Measurements from ENCODE around the gene MRPL32. TPM values are rescaled to one million over a fixed set of nuclear protein-coding genes. Genes with fewer than 3 reads are reported as not detected.
A peak's percentile ranks its signal among the peaks of the same experiment; 100 is the strongest.

MRPL32 gene
- total RNA-seq, 1 donor from 2014 or later: 71.2 TPM

DNA sequence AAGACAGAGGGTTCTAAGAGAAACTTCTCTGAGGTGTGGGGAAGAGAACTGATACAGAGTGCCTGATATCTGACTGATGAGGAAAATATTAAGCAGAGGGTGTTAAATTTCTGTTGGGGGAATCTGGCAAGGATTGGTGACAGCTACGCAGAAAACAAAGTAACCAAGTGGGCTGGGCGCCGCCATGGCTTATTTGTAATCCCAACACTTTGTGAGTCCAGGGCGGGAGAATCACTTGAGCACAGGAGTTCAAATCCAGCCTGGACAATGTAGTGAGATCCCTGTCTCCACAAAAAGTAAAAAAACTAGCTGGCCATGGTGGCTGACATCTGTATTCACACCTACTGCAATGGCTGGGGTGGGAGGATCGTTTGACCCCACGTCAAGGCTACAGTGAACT lies 18.2 kb upstream of the MRPL32 start:
- FAIRE-seq (no peak), DNase-seq (ENCODE audit: low read depth) (no peak)
- no peaks in the 10 kb centered on the region for H4K20me1 ChIP-seq (ENCODE audit: insufficient read depth, low read length)
- peaks cover 19% of the 10 kb centered on the region for H3K36me3 ChIP-seq (ENCODE audit: insufficient read depth, low read length)
- H3K4me2 ChIP-seq (ENCODE audit: low read length): no peak overlapping the region
- no peaks in the 10 kb centered on the region for H3K27me3 Mint-ChIP-seq (ENCODE audit: low read depth, unreplicated experiment)
- peaks cover 9% of the 10 kb centered on the region for H3K79me2 ChIP-seq (ENCODE audit: insufficient read depth, low read length)
- no peak overlapping the region for H3K9ac ChIP-seq (ENCODE audit: low read length)
- TF ChIP-seq CTCF (IDR thresholded peaks at IDR 0.05; ENCODE audit: insufficient read depth, low read depth, low read length): no peak
- no peak for TF ChIP-seq EZH2 (IDR thresholded peaks at IDR 0.05; ENCODE audit: insufficient read depth, low read length)
- no peaks in the 10 kb centered on the region for H3K9me3 ChIP-seq (ENCODE audit: insufficient read depth, low read depth, low read length)
- H3K4me1 Mint-ChIP-seq (ENCODE audit: low read depth, unreplicated experiment): peaks cover 34% of the 10 kb centered on the region
- H3K4me3 ChIP-seq (ENCODE audit: insufficient read depth, low read depth, low read length): no peak overlapping the region
- peak overlapping the region; percentile 8 for H3K27ac ChIP-seq (ENCODE audit: low read depth, low read length)
- no peak overlapping the region for H2AFZ ChIP-seq (ENCODE audit: low read depth, low read length)
- H3K36me3 Mint-ChIP-seq (ENCODE audit: low read depth, unreplicated experiment): peaks cover 14% of the 10 kb centered on the region
- no peaks in the 10 kb centered on the region for H3K9me3 Mint-ChIP-seq (ENCODE audit: unreplicated experiment)
- H3K27ac Mint-ChIP-seq (ENCODE audit: unreplicated experiment): no peak overlapping the region
- no peaks in the 10 kb centered on the region for H3K27me3 ChIP-seq (ENCODE audit: insufficient read depth, low read length)
- no peak overlapping the region for H3K4me3 Mint-ChIP-seq (ENCODE audit: unreplicated experiment)
- H3K4me1 ChIP-seq (ENCODE audit: insufficient read depth, low read length): peaks cover 11% of the 10 kb centered on the region

- Mint-ChIP-seq H3K4me1 (ENCODE audit: low read depth, unreplicated experiment) (peaks cover 34% of the 10 kb centered on the region), H3K36me3 (ENCODE audit: low read depth, unreplicated experiment) (peaks cover 19% of the 10 kb centered on the region), H3K9me3 (ENCODE audit: unreplicated experiment) (no peaks in the 10 kb centered on the region), H3K27ac (ENCODE audit: unreplicated experiment) (no peak overlapping the region), H3K4me3 (ENCODE audit: unreplicated experiment) (no peak overlapping the region), H3K27me3 (ENCODE audit: low read depth, unreplicated experiment) (no peaks in the 10 kb centered on the region)
- peak; percentile 83 for DNase-seq (ENCODE audit: low read depth)
- peaks cover 24% of the 10 kb centered on the region for H3K36me3 ChIP-seq (ENCODE audit: insufficient read depth, low read length)
- no peak overlapping the region for H2AFZ ChIP-seq (ENCODE audit: low read depth, low read length)
- H3K9me3 ChIP-seq (ENCODE audit: insufficient read depth, low read depth, low read length): no peaks in the 10 kb centered on the region
- peak overlapping the region; percentile 41 for H3K4me2 ChIP-seq (ENCODE audit: low read length)
- H3K9ac ChIP-seq (ENCODE audit: low read length): no peak overlapping the region
- no peaks in the 10 kb centered on the region for H4K20me1 ChIP-seq (ENCODE audit: insufficient read depth, low read length)
- no peaks in the 10 kb centered on the region for H3K27me3 ChIP-seq (ENCODE audit: insufficient read depth, low read length)
- H3K27ac ChIP-seq (ENCODE audit: low read depth, low read length): peak overlapping the region; percentile 8
- TF ChIP-seq CTCF (IDR thresholded peaks at IDR 0.05; ENCODE audit: insufficient read depth, low read depth, low read length): no peak
- TF ChIP-seq EZH2 (IDR thresholded peaks at IDR 0.05; ENCODE audit: insufficient read depth, low read length): no peak
- peaks cover 9% of the 10 kb centered on the region for H3K79me2 ChIP-seq (ENCODE audit: insufficient read depth, low read length)
- FAIRE-seq: no peak
- no peak overlapping the region for H3K4me3 ChIP-seq (ENCODE audit: insufficient read depth, low read depth, low read length)
- H3K4me1 ChIP-seq (ENCODE audit: insufficient read depth, low read length): peaks cover 11% of the 10 kb centered on the region
These were observed 17.6 kb upstream of the MRPL32 start for GRCh38 chr7:42914421-42915045.

GRCh38 chr7:42915356-42915755 lies 16.8 kb upstream of the MRPL32 start:
- no peaks in the 10 kb centered on the region for H3K27me3 ChIP-seq (ENCODE audit: insufficient read depth, low read length)
- no peak overlapping the region for H3K9ac ChIP-seq (ENCODE audit: low read length)
- H3K27ac Mint-ChIP-seq (ENCODE audit: unreplicated experiment): no peak overlapping the region
- H3K27me3 Mint-ChIP-seq (ENCODE audit: low read depth, unreplicated experiment): no peaks in the 10 kb centered on the region
- no peaks in the 10 kb centered on the region for H3K9me3 Mint-ChIP-seq (ENCODE audit: unreplicated experiment)
- DNase-seq (ENCODE audit: low read depth) (peak; percentile 57), FAIRE-seq (no peak)
- no peaks in the 10 kb centered on the region for H3K9me3 ChIP-seq (ENCODE audit: insufficient read depth, low read depth, low read length)
- peaks cover 19% of the 10 kb centered on the region for H3K36me3 Mint-ChIP-seq (ENCODE audit: low read depth, unreplicated experiment)
- H3K4me3 Mint-ChIP-seq (ENCODE audit: unreplicated experiment): no peak overlapping the region
- H4K20me1 ChIP-seq (ENCODE audit: insufficient read depth, low read length): no peaks in the 10 kb centered on the region
- peaks cover 34% of the 10 kb centered on the region for H3K4me1 Mint-ChIP-seq (ENCODE audit: low read depth, unreplicated experiment)
- H3K27ac ChIP-seq (ENCODE audit: low read depth, low read length): no peak overlapping the region
- TF ChIP-seq EZH2 (IDR thresholded peaks at IDR 0.05; ENCODE audit: insufficient read depth, low read length): no peak
- no peak for TF ChIP-seq CTCF (IDR thresholded peaks at IDR 0.05; ENCODE audit: insufficient read depth, low read depth, low read length)
- peaks cover 9% of the 10 kb centered on the region for H3K79me2 ChIP-seq (ENCODE audit: insufficient read depth, low read length)
- H3K4me1 ChIP-seq (ENCODE audit: insufficient read depth, low read length): peaks cover 11% of the 10 kb centered on the region
- H3K4me2 ChIP-seq (ENCODE audit: low read length): peak overlapping the region; percentile 14
- H2AFZ ChIP-seq (ENCODE audit: low read depth, low read length): no peak overlapping the region
- no peak overlapping the region for H3K4me3 ChIP-seq (ENCODE audit: insufficient read depth, low read depth, low read length)
- H3K36me3 ChIP-seq (ENCODE audit: insufficient read depth, low read length): peaks cover 31% of the 10 kb centered on the region

Measured in astrocyte (in vitro differentiated cells and primary cell).